Nasal cavity respiratory epithelium epithelial cell of viscerocranial mucosa (primary cell): ENCODE data around the gene ZNF446. TPM values are rescaled to one million over a fixed set of nuclear protein-coding genes. Genes with fewer than 3 reads are reported as not detected.

Experiments used
- total RNA-seq: library from RNA; depleted of rRNA; stranded (reverse); fragments of >200 nt; gene quantifications from 2 replicates; pipeline ENCODE4 v1.2.3, GENCODE V29; 2014

ZNF446 gene
- 3.4 and 6.1 TPM in 2 replicates for total RNA-seq

GRCh38 chr19:58475714-58476497, at the start of gene ZNF446:
Gene ZNF446, plus strand, starts transcription at chr19:58476352. Its CDS starts 867 bp downstream, at chr19:58477219.

DNA sequence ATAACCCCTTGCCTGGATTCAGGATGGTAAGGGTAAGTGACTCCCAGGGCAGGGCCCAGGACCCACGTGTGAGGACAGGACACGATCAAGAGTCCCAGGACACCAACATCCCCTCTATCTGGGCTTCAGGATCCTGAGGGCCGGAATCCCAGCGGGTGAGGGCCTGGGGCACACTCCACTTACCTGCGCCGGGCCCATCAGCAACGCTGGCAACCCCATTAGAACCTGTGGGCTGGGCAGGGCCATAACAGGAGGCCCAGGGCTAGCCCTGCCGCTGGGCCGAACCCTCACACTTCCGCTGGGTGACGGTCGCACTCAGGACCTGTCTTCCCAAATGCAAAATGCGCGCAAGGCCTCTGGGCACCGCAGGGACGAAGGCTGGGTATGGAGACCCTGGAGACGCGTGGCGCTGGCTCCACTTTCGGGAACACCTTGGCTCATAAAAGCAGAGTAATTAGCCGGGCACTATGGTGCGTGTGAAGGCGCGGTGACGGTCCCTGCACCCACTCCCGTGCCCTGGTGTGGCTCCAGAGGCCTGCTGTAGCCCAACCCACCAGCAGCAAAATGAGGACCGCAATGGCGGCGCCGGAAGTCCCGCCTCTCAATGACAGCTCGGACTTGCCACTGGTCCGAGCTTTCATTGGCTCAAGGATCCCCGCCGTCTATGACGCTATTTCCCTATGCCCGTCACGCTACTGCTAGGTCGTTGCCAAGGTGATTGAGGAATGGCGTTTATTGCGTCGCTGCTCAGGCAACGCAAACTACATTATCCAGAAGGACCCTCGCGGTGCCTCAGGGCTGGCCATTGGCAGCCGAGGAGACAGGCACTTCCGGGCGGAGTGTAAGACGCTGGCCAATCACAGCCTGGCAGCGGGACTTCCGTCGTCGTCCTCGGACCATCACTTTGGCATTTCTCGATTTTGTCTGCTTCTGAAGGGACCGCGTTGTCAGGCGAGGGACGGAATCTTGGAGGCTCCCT, 36.3 kb upstream of the ZNF446 start, which contains the start of gene ZNF132:
ZNF132 (minus strand) TSS at position 578 of the 979 bp plus-strand sequence; CDS start at position 246, 332 bp downstream.

GRCh38 chr19:58451358-58452101, 24.6 kb upstream of the ZNF446 start, which contains the start of gene ZNF324B:
Gene ZNF324B, plus strand, starts transcription at chr19:58451622. Its CDS starts 2,080 bp downstream, at chr19:58453702.

DNA sequence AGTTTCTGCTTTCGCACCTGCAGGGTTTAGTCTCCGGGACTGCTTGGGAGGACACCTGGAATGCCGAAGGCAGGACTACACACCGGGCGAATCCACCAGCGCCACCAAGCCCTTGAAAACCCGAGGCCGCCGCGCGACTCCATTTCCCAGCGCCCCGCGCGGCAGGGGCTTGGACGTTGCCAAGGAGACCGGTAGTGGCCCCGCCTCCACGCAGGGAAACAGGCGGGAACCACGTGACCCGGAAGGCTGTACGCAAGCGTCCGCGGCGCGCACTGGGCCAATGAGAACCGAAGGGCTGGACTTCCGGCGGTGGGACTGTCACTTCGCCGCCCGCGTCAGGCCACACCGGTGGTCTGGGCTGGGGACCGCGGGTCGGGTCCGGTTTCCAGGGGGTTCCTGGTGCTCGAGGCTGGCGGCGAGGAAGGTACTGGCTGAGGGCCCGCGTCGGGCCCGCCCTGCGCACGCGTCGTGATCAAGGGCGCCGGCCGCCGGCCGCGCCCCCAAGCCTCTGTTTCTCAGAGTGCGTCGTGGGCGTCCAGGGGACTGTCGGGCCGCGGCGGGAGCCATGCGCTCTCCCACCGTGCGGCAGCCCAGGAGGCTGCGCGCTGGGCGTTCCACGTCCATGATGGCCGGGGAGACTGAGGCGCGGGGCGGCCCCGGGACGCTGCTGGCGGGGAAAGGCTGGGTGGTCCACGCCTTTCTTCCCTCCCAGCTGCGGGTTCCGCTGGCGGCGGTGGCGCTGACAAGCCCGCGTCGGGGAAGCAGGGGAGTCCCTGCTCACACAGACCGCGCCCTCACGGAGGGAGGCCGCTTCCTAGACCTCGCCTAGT, 9.2 kb upstream of the ZNF446 start, which contains the start of gene ZNF324:
ZNF324 (plus strand) TSS at position 321 of the 830 bp plus-strand sequence. CDS start 2,106 bp downstream, outside the sequence.

GRCh38 chr19:58511353-58512208, 35.4 kb downstream of the ZNF446 start, which contains the start of gene SLC27A5:
Gene SLC27A5, minus strand, starts transcription at chr19:58511992. Its CDS starts 37 bp downstream, at chr19:58511955.

GRCh38 chr19:58519355-58520256, 43.5 kb downstream of the ZNF446 start, which contains the start of gene ZBTB45:
Gene ZBTB45, minus strand, starts transcription at chr19:58519810. Its CDS starts 2,137 bp downstream, at chr19:58517673.

Other genes with a start within 250 kb of the ZNF446 start
- 49.2 and 73.4 TPM in 2 replicates for gene ZNF544, start 247.4 kb upstream of the ZNF446 start, total RNA-seq
- 3.1 and 8.0 TPM in 2 replicates for gene ZNF8, start 197.4 kb upstream of the ZNF446 start, total RNA-seq
- 33.4 and 39.0 TPM in 2 replicates for gene ERVK3-1, start 171.0 kb upstream of the ZNF446 start, total RNA-seq
- 2.4 and 4.3 TPM in 2 replicates for gene ZSCAN22, start 149.4 kb upstream of the ZNF446 start, total RNA-seq
- 0.78 and 3.4 TPM in 2 replicates for gene A1BG, start 122.9 kb upstream of the ZNF446 start, total RNA-seq
- gene ZNF497, start 113.6 kb upstream of the ZNF446 start, total RNA-seq, result 1.0 and 2.7 TPM in 2 replicates
- gene ZNF837, start 95.3 kb upstream of the ZNF446 start, total RNA-seq, result 1.6 and 2.7 TPM in 2 replicates
- gene RPS5, start 89.1 kb upstream of the ZNF446 start, total RNA-seq, result 2,119 and 3,422 TPM in 2 replicates
- 1.4 and 2.1 TPM in 2 replicates for gene RNF225, start 80.7 kb upstream of the ZNF446 start, total RNA-seq
- 17.4 and 21.4 TPM in 2 replicates for gene ZNF584, start 67.7 kb upstream of the ZNF446 start, total RNA-seq
- 5.8 and 6.8 TPM in 2 replicates for gene ZNF132, start 36.2 kb upstream of the ZNF446 start, total RNA-seq
- 12.0 and 15.9 TPM in 2 replicates for gene ZNF324B, start 24.7 kb upstream of the ZNF446 start, total RNA-seq
- gene ZNF324, start 9.3 kb upstream of the ZNF446 start, total RNA-seq, result 10.9 and 18.2 TPM in 2 replicates
- gene SLC27A5, start 35.6 kb downstream of the ZNF446 start, total RNA-seq, result 4.7 and 14.0 TPM in 2 replicates
- 3.8 and 7.3 TPM in 2 replicates for gene ZBTB45, start 43.5 kb downstream of the ZNF446 start, total RNA-seq
- gene TRIM28, start 67.7 kb downstream of the ZNF446 start, total RNA-seq, result 304 and 353 TPM in 2 replicates
- gene CHMP2A, start 78.8 kb downstream of the ZNF446 start, total RNA-seq, result 104 and 173 TPM in 2 replicates
- gene UBE2M, start 82.3 kb downstream of the ZNF446 start, total RNA-seq, result 60.7 and 100 TPM in 2 replicates
- gene MZF1, start 97.0 kb downstream of the ZNF446 start, total RNA-seq, result 21.1 and 22.6 TPM in 2 replicates